ENCODE data around the gene ZNF600. TPM values are rescaled to one million over a fixed set of nuclear protein-coding genes. Genes with fewer than 3 reads are reported as not detected.
"Not testable (repeated sequence)": the region's sequence is repeated elsewhere in the genome, so short reads cannot be mapped to it uniquely, and the experiment has no call there.

The ZNF600 gene
- total RNA-seq: 1 to 10 TPM; 6.8 to 7.0 TPM
- long read RNA-seq, donor 1, partial matches to known transcripts: 0 of 4 reads
- long read RNA-seq, donor 1, other reads (novel, unspliced or antisense): 0 of 4 reads
- long read RNA-seq, donor 2, partial matches to known transcripts: 0 of 9 reads
- long read RNA-seq, donor 2, other reads (novel, unspliced or antisense): 4 of 9 reads

- intact Hi-C loops (cut with DNase I): not testable (repeated sequence)
- peak; percentile 97 for DNase-seq (ENCODE audit: low spot score)
Measured at GRCh38 chr19:52786464-52787354, at the start of gene ZNF600. TSS of gene ZNF600 (minus strand) at chr19:52786791. CDS start at chr19:52778888, 7,903 bp downstream.

GRCh38 chr19:52834289-52834688 lies 47.7 kb upstream of the ZNF600 start:
- intact Hi-C loops (cut with DNase I): not testable (repeated sequence)

GRCh38 chr19:52833541-52833940 lies 47.0 kb upstream of the ZNF600 start:
- DNase-seq (ENCODE audit: low spot score); intact Hi-C loops (cut with DNase I): not testable (repeated sequence)

More at GRCh38 chr19:52834289-52834688, 47.7 kb upstream of the ZNF600 start:
- DNase-seq (ENCODE audit: low spot score): not testable (repeated sequence)

- intact Hi-C loops (cut with DNase I): not testable (repeated sequence)
Measured at GRCh38 chr19:52829866-52830265, 43.3 kb upstream of the ZNF600 start.

GRCh38 chr19:52825765-52826164 lies 39.2 kb upstream of the ZNF600 start:
- intact Hi-C loops (cut with DNase I): no loop called here
- DNase-seq (ENCODE audit: low spot score): no peak

More at GRCh38 chr19:52829866-52830265, 43.3 kb upstream of the ZNF600 start:
- not testable (repeated sequence) for DNase-seq (ENCODE audit: low spot score)

- intact Hi-C loops (cut with DNase I): no loop called here
- no peak for DNase-seq (ENCODE audit: low spot score)
Measured at GRCh38 chr19:52823676-52824075, 37.1 kb upstream of the ZNF600 start.

- intact Hi-C loops (cut with DNase I): not testable (repeated sequence)
- peak; percentile 90 for DNase-seq (ENCODE audit: low spot score)
Measured at GRCh38 chr19:52821204-52821960, 34.8 kb upstream of the ZNF600 start, which contains the start of gene ZNF28. TSS of gene ZNF28 (minus strand) at chr19:52821633. CDS start at chr19:52817958, 3,675 bp downstream.

- intact Hi-C loops (cut with DNase I): not testable (repeated sequence)
- peak; percentile 83 for DNase-seq (ENCODE audit: low spot score)
Measured at GRCh38 chr19:52820472-52821203, 34.0 kb upstream of the ZNF600 start.

- no peak for DNase-seq (ENCODE audit: low spot score)
- intact Hi-C loops (cut with DNase I): no loop called here
Measured at GRCh38 chr19:52809801-52810200, 23.2 kb upstream of the ZNF600 start.

- DNase-seq (ENCODE audit: low spot score); intact Hi-C loops (cut with DNase I): not testable (repeated sequence)
Measured at GRCh38 chr19:52799950-52800640, 13.5 kb upstream of the ZNF600 start.

- intact Hi-C loops (cut with DNase I): no loop called here
- no peak for DNase-seq (ENCODE audit: low spot score)
Measured at GRCh38 chr19:52789440-52789839, 2.8 kb upstream of the ZNF600 start.

GRCh38 chr19:52786078-52786463 lies 520 bp downstream of the ZNF600 start:
- intact Hi-C loops (cut with DNase I): no loop called here

GRCh38 chr19:52785506-52785905 lies 1.1 kb downstream of the ZNF600 start:
- no peak for DNase-seq (ENCODE audit: low spot score)
- intact Hi-C loops (cut with DNase I): no loop called here

More at GRCh38 chr19:52786078-52786463, 520 bp downstream of the ZNF600 start:
- DNase-seq (ENCODE audit: low spot score): no peak

GRCh38 chr19:52782864-52783263 lies 3.7 kb downstream of the ZNF600 start:
- intact Hi-C loops (cut with DNase I); DNase-seq (ENCODE audit: low spot score): not testable (repeated sequence)

GRCh38 chr19:52778811-52779210 lies 7.8 kb downstream of the ZNF600 start:
- DNase-seq (ENCODE audit: low spot score): no peak
- intact Hi-C loops (cut with DNase I): no loop called here

- DNase-seq (ENCODE audit: low spot score); intact Hi-C loops (cut with DNase I): not testable (repeated sequence)
Measured at GRCh38 chr19:52756447-52756846, 30.1 kb downstream of the ZNF600 start.

GRCh38 chr19:52749780-52750179 lies 36.8 kb downstream of the ZNF600 start:
- DNase-seq (ENCODE audit: low spot score): no peak
- intact Hi-C loops (cut with DNase I): no loop called here

GRCh38 chr19:52748336-52748950 lies 38.1 kb downstream of the ZNF600 start:
- DNase-seq (ENCODE audit: low spot score): no peak
- intact Hi-C loops (cut with DNase I): no loop called here
